T-cell (primary cell): ENCODE results near the gene CSRNP3. TPM values are rescaled to one million over a fixed set of nuclear protein-coding genes. Genes with fewer than 3 reads are reported as not detected.
"Not testable (repeated sequence)": the region's sequence is repeated elsewhere in the genome, so short reads cannot be mapped to it uniquely, and the experiment has no call there.

Experiments used
- ATAC-seq, 4 experiments: fragments of 200-7000 bp in 3 of 4; fragments of 150-1000 bp in 1 of 4; cut with Tn5 transposase; replicated peaks in 1 of 4; 1 replicate in 3 of 4; 2 replicates in 1 of 4; pipeline ENCODE4 v1.10.0; 2021; ENCODE audit warnings: moderate library complexity in 3 of 4, mild to moderate bottlenecking in 2 of 4, moderate number of reproducible peaks in 1 of 4
- CTCF ChIA-PET, 2 donors: fragments of 300-600 bp; sonication (Branson Sonifier 250); formaldehyde crosslinking; loops; one replicate each; lab custom pipeline; 2022; ENCODE audit warnings: antibody characterized with exemption in 2 of 2; lab: Charles Lee
- POLR2A ChIA-PET, 2 donors: fragments of 300-600 bp; sonication (Branson Sonifier 250); formaldehyde crosslinking; loops; one replicate each; lab custom pipeline; 2022; ENCODE audit warnings: antibody characterized with exemption in 2 of 2; lab: Charles Lee
- DNase-seq, 35 experiments: peaks; one replicate each; pipeline versions ENCODE4 v3.0.0 to v3.0.0-alpha.2; 2013 to 2023
- H3K27ac ChIP-seq: one replicate; pipeline ENCODE4 v1.5.1; 2013; ENCODE audit warnings: low read length
- H3K27me3 ChIP-seq, 2 experiments: replicated peaks in 1 of 2; 1 replicate in 1 of 2; 2 replicates in 1 of 2; pipeline versions ENCODE4 v1.6.1 to v1.7.0; 2013; ENCODE audit warnings: low read length in 1 of 2, mixed read lengths in 1 of 2; ENCODE audit not compliant: control insufficient read depth in 2 of 2, insufficient read depth in 2 of 2; ENCODE audit errors: extremely low read depth in 1 of 2
- H3K36me3 ChIP-seq, 2 donors: 1 replicate in 1 of 2; 2 replicates in 1 of 2; pipeline versions ENCODE4 v1.6.1 to v1.7.0; 2013; ENCODE audit warnings: low read length in 1 of 2; ENCODE audit not compliant: control insufficient read depth in 2 of 2, insufficient read depth in 1 of 2; ENCODE audit errors: extremely low read depth in 1 of 2
- H3K4me1 ChIP-seq, 2 experiments: 1 replicate in 1 of 2; 2 replicates in 1 of 2; pipeline versions ENCODE4 v1.6.1 to v1.7.0; 2013; ENCODE audit warnings: low read length in 2 of 2, mixed read lengths in 1 of 2; ENCODE audit not compliant: insufficient read depth in 2 of 2, control insufficient read depth in 1 of 2; ENCODE audit errors: extremely low read depth in 1 of 2
- H3K4me3 ChIP-seq, 2 donors: 1 replicate in 1 of 2; 2 replicates in 1 of 2; pipeline versions ENCODE4 v1.5.1 to v1.7.0; 2013; ENCODE audit warnings: mild to moderate bottlenecking in 2 of 2, low read length in 1 of 2, moderate library complexity in 1 of 2; ENCODE audit not compliant: control insufficient read depth in 1 of 2; ENCODE audit errors: extremely low read depth in 1 of 2
- H3K9me3 ChIP-seq: 2 replicates; pipeline ENCODE4 v1.7.0; 2013
- H3K27ac Mint-ChIP-seq, 2 donors: one replicate each; pipeline ENCODE4 v1.8.0; 2020 to 2021; ENCODE audit warnings: mild to moderate bottlenecking in 2 of 2, mixed read lengths in 2 of 2
- H3K27me3 Mint-ChIP-seq, 2 donors: one replicate each; pipeline ENCODE4 v1.8.0; 2021 to 2022; ENCODE audit warnings: mixed read lengths in 2 of 2
- H3K36me3 Mint-ChIP-seq: one replicate; pipeline ENCODE4 v1.8.0; 2021; ENCODE audit warnings: mixed read lengths
- H3K4me1 Mint-ChIP-seq, 3 donors: one replicate each; pipeline ENCODE4 v1.8.0; 2020 to 2022; ENCODE audit warnings: mixed read lengths in 3 of 3, mild to moderate bottlenecking in 1 of 3
- H3K4me3 Mint-ChIP-seq, 3 donors: one replicate each; pipeline ENCODE4 v1.8.0; 2020 to 2022; ENCODE audit warnings: mild to moderate bottlenecking in 3 of 3, mixed read lengths in 3 of 3, moderate library complexity in 3 of 3
- H3K9me3 Mint-ChIP-seq, 3 donors: one replicate each; pipeline ENCODE4 v1.8.0; 2020 to 2022; ENCODE audit warnings: mixed read lengths in 3 of 3
- WGBS: methylation state at CpG from one replicate; pipeline ENCODE4 v1.1.5; 2013; ENCODE audit warnings: missing lambda C conversion rate; ENCODE audit not compliant: insufficient coverage; 5-methylcytosine and 5-hydroxymethylcytosine counted together
- total RNA-seq, 35 experiments: library from RNA in 6 of 35; stranded (reverse) in 6 of 35; fragments of 120-200 nt in 1 of 35; gene quantifications; one replicate each; pipeline versions ENCODE4 v1.2.1 to v1.2.4 and lab custom pipeline; 2013 to 2026

Gene CSRNP3
- total RNA-seq, 5 donors from 2014 or later (not counting 1 experiment from before 2014, with no cell fraction given) = 0.19 TPM; not detected in 4

DNA sequence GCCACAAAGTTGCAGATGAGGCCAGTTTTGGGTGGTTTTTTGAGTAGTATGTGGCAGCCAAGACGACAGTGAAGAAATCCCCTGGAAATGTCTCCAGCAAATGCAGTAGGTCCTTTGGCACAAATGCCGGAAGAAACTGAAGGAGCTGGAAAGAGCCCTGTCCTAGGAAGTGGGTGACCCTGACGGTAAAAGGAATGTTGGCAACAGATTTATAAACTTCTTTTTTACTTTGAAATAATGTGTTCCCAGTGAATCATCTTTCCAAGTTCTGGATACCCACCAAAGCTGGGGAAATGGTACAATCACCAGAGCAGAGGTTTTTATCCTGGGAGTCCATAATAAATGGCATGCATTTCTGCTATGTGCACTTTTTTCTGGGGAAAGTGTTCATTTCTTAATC is 112.9 kb downstream of the CSRNP3 start:
- CTCF ChIA-PET = no interaction called here
- H3K4me1 ChIP-seq = no peaks in the 10 kb centered on the region
- Mint-ChIP-seq H3K4me3 (no peak overlapping the region), H3K9me3 (no peaks in the 10 kb centered on the region), H3K4me1 (no peaks in the 10 kb centered on the region), H3K27ac (no peak overlapping the region), H3K36me3 (no peaks in the 10 kb centered on the region), H3K27me3 (peaks cover 0 to 2% of the 10 kb centered on the region in 2 donors)
- ATAC-seq (no peak), DNase-seq (no peak)
- H3K27me3 ChIP-seq = no peaks in the 10 kb centered on the region
- no peak overlapping the region for H3K27ac ChIP-seq
- no peak overlapping the region for H3K4me3 ChIP-seq
- POLR2A ChIA-PET = no interaction called here
- 95% methylated on average over 3 of the region's 3 CpGs for WGBS
- H3K36me3 ChIP-seq = no peaks in the 10 kb centered on the region
- no peaks in the 10 kb centered on the region for H3K9me3 ChIP-seq

DNA sequence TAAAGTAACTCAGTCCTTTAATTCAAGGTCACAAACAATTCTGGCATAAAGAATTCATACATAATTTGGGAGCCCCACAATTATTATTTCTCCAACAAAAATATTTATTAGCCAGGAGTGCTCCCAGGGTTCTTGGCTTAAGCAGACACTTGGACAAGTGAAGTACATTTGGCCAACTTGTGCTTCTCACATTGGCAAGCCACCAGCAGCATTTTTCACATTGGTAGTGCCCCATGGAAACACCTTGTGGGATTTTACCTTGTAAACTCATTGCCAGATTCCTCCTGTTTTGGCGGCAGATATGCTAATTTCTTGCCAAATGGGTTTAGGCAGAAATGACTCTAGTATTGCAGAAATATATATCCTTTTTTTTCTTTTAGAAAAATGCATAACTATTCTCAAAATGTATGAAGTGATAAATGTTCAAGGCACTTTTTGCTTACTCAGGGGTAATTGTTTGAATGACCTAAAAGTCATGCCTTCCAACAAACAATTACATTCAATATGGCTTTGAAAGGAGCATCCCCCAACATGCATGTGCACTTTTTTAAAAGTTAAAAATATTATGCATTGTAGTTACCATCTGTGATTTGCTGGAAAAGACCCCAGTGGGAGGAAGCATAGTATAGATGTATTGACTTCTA is 113.5 kb downstream of the CSRNP3 start:
- Histone ChIP-seq H3K27ac (no peak overlapping the region), H3K4me1 (no peaks in the 10 kb centered on the region), H3K9me3 (no peaks in the 10 kb centered on the region), H3K4me3 (no peak overlapping the region), H3K36me3 (no peaks in the 10 kb centered on the region), H3K27me3 (no peaks in the 10 kb centered on the region)
- ChIA-PET POLR2A (no interaction called here), CTCF (no interaction called here)
- DNase-seq (no peak), ATAC-seq (no peak)
- Mint-ChIP-seq H3K4me3 (no peak overlapping the region), H3K9me3 (no peaks in the 10 kb centered on the region), H3K27me3 (peaks cover 0 to 2% of the 10 kb centered on the region in 2 donors), H3K36me3 (no peaks in the 10 kb centered on the region), H3K27ac (no peak overlapping the region), H3K4me1 (no peaks in the 10 kb centered on the region)
- no CpG with 5 or more reads among the region's 1 CpG for WGBS

DNA sequence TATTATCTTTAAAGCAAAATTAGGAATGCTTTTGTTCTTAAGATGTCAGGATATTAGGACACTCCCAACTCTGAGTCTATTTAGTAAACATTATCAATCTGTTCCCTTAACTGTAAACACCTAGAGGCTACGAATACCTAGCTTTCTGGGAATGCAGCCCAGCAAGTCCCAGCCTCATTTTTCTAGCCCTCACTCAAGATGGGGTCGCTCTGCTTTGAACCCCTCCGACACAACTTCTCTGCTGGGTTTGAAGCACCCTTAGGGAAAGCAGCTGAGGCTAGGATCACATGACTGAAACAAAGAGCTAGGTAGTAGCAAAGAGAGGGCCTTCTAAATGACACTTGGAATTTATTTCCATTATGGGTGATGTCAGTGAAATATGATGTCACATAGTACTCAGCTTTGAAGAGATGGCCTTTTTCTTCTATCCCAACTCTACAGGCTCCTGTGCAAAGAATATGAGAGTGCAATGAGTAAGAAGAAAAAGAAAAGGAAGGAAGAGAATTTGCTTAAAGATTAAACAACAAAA is 114.7 kb downstream of the CSRNP3 start:
- no peaks in the 10 kb centered on the region for H3K4me1 ChIP-seq
- no peak for ATAC-seq
- Mint-ChIP-seq H3K9me3 (no peaks in the 10 kb centered on the region), H3K36me3 (no peaks in the 10 kb centered on the region), H3K4me3 (no peak overlapping the region), H3K27me3 (peaks cover 0 to 2% of the 10 kb centered on the region in 2 donors), H3K27ac (no peak overlapping the region), H3K4me1 (no peaks in the 10 kb centered on the region)
- no peak overlapping the region for H3K27ac ChIP-seq
- POLR2A ChIA-PET = no interaction called here
- no peaks in the 10 kb centered on the region for H3K9me3 ChIP-seq
- WGBS = no CpG with 5 or more reads among the region's 3 CpGs
- CTCF ChIA-PET = interaction anchor here in 1 of 2 donors (0.7 kb wide), 1 partner anchor 19 kb away, joined by 3 read pairs; no protein-coding TSS in a partner anchor
- no peak overlapping the region for H3K4me3 ChIP-seq
- no peak for DNase-seq
- H3K27me3 ChIP-seq = no peaks in the 10 kb centered on the region
- no peaks in the 10 kb centered on the region for H3K36me3 ChIP-seq

DNA sequence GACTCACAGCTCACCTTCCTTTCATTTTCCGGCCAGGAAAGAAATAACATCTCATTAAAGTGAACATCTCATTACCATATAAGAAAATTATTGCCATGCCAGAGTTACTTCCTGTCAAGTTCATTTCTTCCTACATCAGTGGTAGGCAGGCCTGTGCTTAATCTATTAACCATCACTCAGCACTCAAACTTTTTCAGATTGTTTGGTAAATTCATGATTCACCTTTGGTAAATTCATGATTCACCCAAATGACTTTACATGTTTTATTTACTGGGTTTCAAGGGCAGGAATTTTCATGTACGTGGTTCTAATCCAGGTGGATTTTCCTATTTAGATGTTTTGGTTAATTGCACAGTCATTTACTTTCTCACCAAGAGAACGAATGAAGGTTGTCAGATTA is 116.5 kb downstream of the CSRNP3 start:
- no peak overlapping the region for H3K27ac Mint-ChIP-seq
- no peaks in the 10 kb centered on the region for H3K4me1 ChIP-seq
- ChIA-PET POLR2A (no interaction called here), CTCF (no interaction called here)
- ATAC-seq (no peak), DNase-seq (no peak)
- no peaks in the 10 kb centered on the region for H3K9me3 ChIP-seq
- WGBS = no CpG with 5 or more reads among the region's 3 CpGs
- H3K9me3 Mint-ChIP-seq = peaks cover 1 to 3% (median 2%) of the 10 kb centered on the region in 3 donors
- H3K27ac ChIP-seq = no peak overlapping the region
- no peaks in the 10 kb centered on the region for H3K4me1 Mint-ChIP-seq
- peaks cover 0 to 4% of the 10 kb centered on the region in 2 donors for H3K27me3 Mint-ChIP-seq
- no peaks in the 10 kb centered on the region for H3K36me3 ChIP-seq
- no peak overlapping the region for H3K4me3 Mint-ChIP-seq
- no peaks in the 10 kb centered on the region for H3K36me3 Mint-ChIP-seq
- H3K4me3 ChIP-seq = no peak overlapping the region
- no peaks in the 10 kb centered on the region for H3K27me3 ChIP-seq

DNA sequence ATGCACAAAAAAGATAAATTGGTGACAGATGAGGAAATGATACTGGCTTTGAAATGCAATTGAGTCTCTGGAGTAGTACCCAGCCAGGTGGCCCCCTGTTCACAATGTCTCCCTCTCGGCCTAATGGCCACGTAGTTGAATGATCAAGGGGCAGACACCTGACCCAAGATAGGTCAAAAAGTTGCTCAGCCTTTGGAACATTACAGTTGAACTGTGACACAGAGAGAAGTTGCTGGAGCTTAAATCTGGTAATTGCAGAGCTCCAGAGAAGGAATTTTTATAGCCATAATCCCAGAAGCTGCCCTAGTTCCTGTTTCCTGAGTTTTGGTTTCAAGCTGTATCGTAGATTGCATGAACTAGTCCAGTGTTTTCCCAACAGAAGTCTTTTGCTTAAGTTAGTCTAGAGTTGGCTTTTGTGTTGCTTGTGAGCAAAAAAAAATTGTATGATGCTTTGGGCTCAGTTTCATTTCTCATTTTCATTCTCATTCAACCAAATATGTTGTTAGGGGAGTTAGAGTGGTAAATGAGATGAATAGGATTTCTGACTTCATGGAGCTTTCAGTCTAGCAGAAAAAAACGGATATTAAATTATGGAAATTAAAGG is 117.9 kb downstream of the CSRNP3 start:
- Mint-ChIP-seq H3K9me3 (peaks cover 2 to 6% (median 5%) of the 10 kb centered on the region in 3 donors), H3K27me3 (peaks cover 0 to 6% of the 10 kb centered on the region in 2 donors), H3K27ac (no peak overlapping the region), H3K4me1 (no peaks in the 10 kb centered on the region), H3K36me3 (no peaks in the 10 kb centered on the region), H3K4me3 (no peak overlapping the region)
- ATAC-seq (no peak), DNase-seq (no peak)
- H3K27ac ChIP-seq = no peak overlapping the region
- H3K36me3 ChIP-seq = no peaks in the 10 kb centered on the region
- ChIA-PET POLR2A (no interaction called here), CTCF (interaction anchor here in 1 of 2 donors (0.6 kb wide), 1 partner anchor 66 kb away, joined by 3 read pairs; no protein-coding TSS in a partner anchor)
- H3K9me3 ChIP-seq = no peaks in the 10 kb centered on the region
- H3K27me3 ChIP-seq = no peaks in the 10 kb centered on the region
- H3K4me1 ChIP-seq = no peaks in the 10 kb centered on the region
- WGBS = 71% methylated on average over 2 of the region's 4 CpGs
- no peak overlapping the region for H3K4me3 ChIP-seq

DNA sequence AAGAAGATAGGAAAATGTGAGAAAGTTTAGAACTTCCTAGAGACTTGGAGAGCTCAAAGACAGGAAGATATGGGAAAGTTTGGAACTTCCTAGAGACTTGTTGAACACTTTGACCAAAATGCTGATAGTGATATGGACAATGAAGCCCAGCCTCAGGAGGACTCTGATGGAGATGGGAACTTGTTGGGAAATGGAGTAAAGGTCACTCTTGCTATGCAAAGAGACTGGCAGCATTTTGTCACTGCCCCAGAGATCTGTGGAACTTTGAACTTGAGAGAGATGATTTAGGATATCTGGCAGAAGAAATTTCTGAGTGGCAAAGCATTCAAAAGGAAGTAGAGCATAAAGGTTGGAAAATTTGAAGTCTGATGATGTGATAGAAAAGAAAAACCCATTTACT is 121.5 kb downstream of the CSRNP3 start:
- H3K27me3 ChIP-seq, H3K4me3 Mint-ChIP-seq, H3K27ac ChIP-seq, CTCF ChIA-PET, H3K36me3 ChIP-seq, H3K9me3 Mint-ChIP-seq, H3K27me3 Mint-ChIP-seq, H3K4me1 ChIP-seq, POLR2A ChIA-PET, H3K4me3 ChIP-seq, H3K4me1 Mint-ChIP-seq, H3K27ac Mint-ChIP-seq, ATAC-seq, H3K9me3 ChIP-seq, H3K36me3 Mint-ChIP-seq, DNase-seq: not testable (repeated sequence)
